Glutamatergic neuron (in vitro differentiated cells): Measurements from ENCODE around the gene CFC1. TPM values are rescaled to one million over a fixed set of nuclear protein-coding genes. Genes with fewer than 3 reads are reported as not detected.
"Not testable (repeated sequence)": the region's sequence is repeated elsewhere in the genome, so short reads cannot be mapped to it uniquely, and the experiment has no call there.

ENCODE experiments used
- DNase-seq: peaks from one replicate; pipeline ENCODE4 v3.0.0; 2022
- H3K27ac Mint-ChIP-seq: one replicate; pipeline ENCODE4 v1.8.0; 2020; ENCODE audit warnings: mild to moderate bottlenecking, mixed read lengths, inconsistent platforms; ENCODE audit not compliant: unreplicated experiment
- H3K27me3 Mint-ChIP-seq: one replicate; pipeline ENCODE4 v1.8.0; 2020; ENCODE audit warnings: mild to moderate bottlenecking, moderate library complexity, mixed read lengths, inconsistent platforms; ENCODE audit not compliant: unreplicated experiment
- H3K36me3 Mint-ChIP-seq: one replicate; pipeline ENCODE4 v1.8.0; 2020; ENCODE audit warnings: mild to moderate bottlenecking, mixed read lengths, inconsistent platforms; ENCODE audit not compliant: unreplicated experiment
- H3K4me1 Mint-ChIP-seq: one replicate; pipeline ENCODE4 v1.8.0; 2020; ENCODE audit warnings: mild to moderate bottlenecking, low read depth, mixed read lengths, inconsistent platforms; ENCODE audit not compliant: unreplicated experiment
- H3K4me3 Mint-ChIP-seq: one replicate; pipeline ENCODE4 v1.8.0; 2020; ENCODE audit warnings: mild to moderate bottlenecking, mixed read lengths, inconsistent platforms; ENCODE audit not compliant: unreplicated experiment
- H3K9me3 Mint-ChIP-seq: one replicate; pipeline ENCODE4 v1.8.0; 2020; ENCODE audit warnings: mild to moderate bottlenecking, moderate library complexity, mixed read lengths, inconsistent platforms; ENCODE audit not compliant: unreplicated experiment
- total RNA-seq: library from RNA; stranded (reverse); fragmentation: NEBNext Ultra II Directional; extraction: Animal tissue kit (Norgen Biotek cat#: 25700); gene quantifications from one replicate; pipeline ENCODE4 v1.2.1, GENCODE V29; 2021; ENCODE audit not compliant: unreplicated experiment

Gene CFC1
- total RNA-seq, 1 donor from 2014 or later = 1.8 TPM

- not testable (repeated sequence) for H3K36me3 Mint-ChIP-seq, H3K9me3 Mint-ChIP-seq, DNase-seq, H3K4me3 Mint-ChIP-seq, H3K27ac Mint-ChIP-seq, H3K4me1 Mint-ChIP-seq, H3K27me3 Mint-ChIP-seq
Measured at GRCh38 chr2:130597994-130598393, 1.4 kb downstream of the CFC1 start.

DNA sequence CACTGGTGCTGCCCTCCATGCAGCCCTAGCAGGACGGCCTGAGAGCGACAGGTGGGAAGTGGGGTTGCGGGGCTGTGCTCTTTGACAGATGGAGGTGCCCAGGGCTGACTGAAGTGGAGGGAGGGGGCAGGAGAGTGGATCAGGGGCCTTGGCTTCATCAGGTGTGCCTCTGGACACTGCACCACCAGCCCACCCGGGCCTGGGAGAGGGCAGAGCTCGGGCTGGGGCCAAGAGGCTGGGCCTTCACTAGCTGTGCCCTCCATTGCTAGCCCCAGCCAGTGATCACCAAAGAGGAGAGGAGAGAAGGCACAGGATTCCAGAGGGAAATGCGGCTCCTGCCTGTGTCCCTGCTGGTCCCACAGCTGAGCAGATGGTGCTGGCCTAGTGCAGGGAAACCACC lies 2.6 kb downstream of the CFC1 start:
- H3K27ac Mint-ChIP-seq, H3K9me3 Mint-ChIP-seq, H3K36me3 Mint-ChIP-seq, H3K27me3 Mint-ChIP-seq, H3K4me3 Mint-ChIP-seq, H3K4me1 Mint-ChIP-seq: not testable (repeated sequence)
- DNase-seq = peak; percentile 24

GRCh38 chr2:130594011-130594410 lies 5.4 kb downstream of the CFC1 start:
- not testable (repeated sequence) for H3K4me3 Mint-ChIP-seq, H3K27me3 Mint-ChIP-seq, H3K27ac Mint-ChIP-seq, H3K36me3 Mint-ChIP-seq, H3K9me3 Mint-ChIP-seq, H3K4me1 Mint-ChIP-seq, DNase-seq

DNA sequence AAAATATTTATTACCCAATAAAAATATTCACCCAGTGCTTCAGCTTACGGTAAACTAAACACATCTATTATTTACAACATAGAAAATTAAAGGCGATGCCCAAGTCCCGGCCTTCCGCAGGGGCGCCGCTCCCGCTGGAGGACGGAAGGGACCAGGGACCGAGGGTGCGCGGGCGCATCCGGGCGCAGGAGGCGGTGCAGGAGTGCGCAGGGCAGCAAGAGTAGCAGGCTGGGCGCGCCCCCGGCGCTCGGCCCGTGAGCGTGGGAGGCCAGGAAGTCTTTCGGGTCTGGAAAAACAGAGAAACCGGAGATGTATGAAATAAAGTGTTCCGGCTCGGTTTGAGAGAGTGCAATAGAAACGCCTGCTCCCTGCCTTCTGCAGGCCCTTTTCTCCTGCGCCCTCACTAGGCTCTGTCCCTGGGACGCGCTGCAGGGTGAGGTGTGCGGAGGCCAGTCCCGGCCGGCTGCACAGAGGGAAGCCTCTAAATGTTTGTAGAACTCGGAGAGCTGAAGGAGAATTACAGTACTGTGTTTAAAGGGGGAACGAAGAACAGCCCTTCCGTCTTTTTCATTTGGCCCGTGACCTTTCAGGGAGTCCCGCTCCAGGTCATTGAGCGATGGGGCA lies 6.5 kb downstream of the CFC1 start:
- not testable (repeated sequence) for H3K4me3 Mint-ChIP-seq, H3K27ac Mint-ChIP-seq, H3K36me3 Mint-ChIP-seq, DNase-seq, H3K27me3 Mint-ChIP-seq, H3K9me3 Mint-ChIP-seq, H3K4me1 Mint-ChIP-seq

DNA sequence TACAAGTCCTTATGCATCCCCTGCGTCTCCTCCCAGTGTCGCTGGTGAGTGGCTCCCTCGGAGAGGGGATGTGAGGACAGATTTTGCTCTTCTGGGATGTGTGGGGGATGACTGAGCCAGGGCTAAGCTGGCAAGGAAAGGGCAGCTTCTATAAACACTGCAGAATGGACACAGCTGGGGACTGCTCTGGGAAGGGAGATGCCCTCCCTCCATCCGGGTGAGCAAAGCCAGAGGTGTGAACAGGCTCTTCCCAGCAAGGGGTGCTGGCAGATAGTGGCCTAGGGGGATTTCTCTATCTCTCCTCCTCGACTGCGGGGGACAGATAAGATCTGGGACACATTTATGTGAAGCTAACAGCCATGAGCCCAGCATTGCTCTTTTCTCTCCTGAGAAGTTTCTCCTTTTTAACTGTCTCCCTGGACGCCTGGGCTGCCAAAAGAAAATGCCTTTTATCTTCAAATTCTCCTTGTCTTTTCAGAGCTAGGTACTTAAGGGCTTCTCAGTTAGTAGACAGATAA lies 8.5 kb downstream of the CFC1 start:
- not testable (repeated sequence) for H3K9me3 Mint-ChIP-seq, H3K36me3 Mint-ChIP-seq, H3K4me1 Mint-ChIP-seq, DNase-seq, H3K4me3 Mint-ChIP-seq, H3K27ac Mint-ChIP-seq, H3K27me3 Mint-ChIP-seq

DNA sequence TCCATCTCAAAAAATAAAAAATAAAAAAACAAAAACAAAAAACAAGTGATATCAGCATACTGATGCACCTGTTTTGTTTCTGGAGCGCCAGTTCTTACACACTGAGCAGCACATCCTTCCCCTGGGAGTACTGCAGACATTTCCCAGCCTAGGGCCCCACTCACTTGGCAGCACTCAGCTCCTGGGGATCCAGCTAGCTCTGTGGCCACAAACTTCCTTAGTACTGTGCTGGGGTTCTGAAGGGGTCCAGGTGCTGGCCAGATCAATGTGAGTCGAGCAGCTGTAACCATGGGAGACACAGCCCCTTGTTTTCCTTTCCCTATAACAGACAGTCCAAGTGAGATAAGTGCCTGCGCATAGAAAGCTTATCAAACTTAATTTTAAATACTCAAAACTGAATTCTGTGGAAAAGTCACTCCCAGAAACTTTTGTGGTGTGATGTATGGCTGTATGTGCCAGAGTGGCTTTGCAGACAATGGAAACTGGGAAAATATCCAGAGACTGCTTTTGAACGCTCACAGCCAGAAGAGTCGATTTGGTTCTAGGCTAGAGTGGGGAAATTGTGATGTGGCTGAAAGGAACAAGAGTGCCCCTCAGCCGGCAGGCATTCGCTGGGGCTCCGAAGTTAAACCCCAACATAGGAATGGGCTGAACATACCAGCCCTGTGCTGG lies 9.1 kb downstream of the CFC1 start:
- H3K4me3 Mint-ChIP-seq, H3K36me3 Mint-ChIP-seq, H3K4me1 Mint-ChIP-seq, H3K27ac Mint-ChIP-seq, DNase-seq, H3K27me3 Mint-ChIP-seq, H3K9me3 Mint-ChIP-seq: not testable (repeated sequence)

GRCh38 chr2:130588688-130589458 lies 10.5 kb downstream of the CFC1 start:
- not testable (repeated sequence) for DNase-seq, H3K9me3 Mint-ChIP-seq, H3K4me1 Mint-ChIP-seq, H3K27me3 Mint-ChIP-seq, H3K36me3 Mint-ChIP-seq, H3K27ac Mint-ChIP-seq, H3K4me3 Mint-ChIP-seq

GRCh38 chr2:130584726-130585125 lies 14.6 kb downstream of the CFC1 start:
- not testable (repeated sequence) for H3K4me1 Mint-ChIP-seq, H3K36me3 Mint-ChIP-seq, H3K9me3 Mint-ChIP-seq, DNase-seq, H3K27me3 Mint-ChIP-seq, H3K27ac Mint-ChIP-seq, H3K4me3 Mint-ChIP-seq

DNA sequence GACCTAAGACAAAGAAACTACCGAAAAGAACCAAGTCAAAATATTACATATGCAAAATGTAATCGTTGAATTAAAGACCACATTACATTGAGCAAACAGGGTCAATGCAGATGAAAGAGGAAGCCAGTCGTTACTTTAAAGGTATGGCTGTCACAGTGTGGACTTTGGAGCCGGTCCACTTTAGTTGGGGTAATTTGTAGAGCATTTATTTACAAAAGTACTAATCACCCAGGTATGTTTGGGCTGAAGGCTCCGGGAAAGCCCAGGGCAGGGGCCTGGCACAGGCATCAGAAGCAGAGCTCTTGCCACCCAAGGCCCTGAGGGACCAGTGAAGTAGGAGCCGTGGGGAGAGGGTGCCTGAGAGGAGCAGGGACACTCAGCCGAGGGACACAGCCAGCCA lies 15.8 kb downstream of the CFC1 start:
- H3K4me3 Mint-ChIP-seq, H3K36me3 Mint-ChIP-seq, H3K27ac Mint-ChIP-seq, DNase-seq, H3K9me3 Mint-ChIP-seq, H3K27me3 Mint-ChIP-seq, H3K4me1 Mint-ChIP-seq: not testable (repeated sequence)

GRCh38 chr2:130582970-130583369 lies 16.4 kb downstream of the CFC1 start:
- H3K9me3 Mint-ChIP-seq, DNase-seq, H3K4me1 Mint-ChIP-seq, H3K4me3 Mint-ChIP-seq, H3K27me3 Mint-ChIP-seq, H3K27ac Mint-ChIP-seq, H3K36me3 Mint-ChIP-seq: not testable (repeated sequence)

DNA sequence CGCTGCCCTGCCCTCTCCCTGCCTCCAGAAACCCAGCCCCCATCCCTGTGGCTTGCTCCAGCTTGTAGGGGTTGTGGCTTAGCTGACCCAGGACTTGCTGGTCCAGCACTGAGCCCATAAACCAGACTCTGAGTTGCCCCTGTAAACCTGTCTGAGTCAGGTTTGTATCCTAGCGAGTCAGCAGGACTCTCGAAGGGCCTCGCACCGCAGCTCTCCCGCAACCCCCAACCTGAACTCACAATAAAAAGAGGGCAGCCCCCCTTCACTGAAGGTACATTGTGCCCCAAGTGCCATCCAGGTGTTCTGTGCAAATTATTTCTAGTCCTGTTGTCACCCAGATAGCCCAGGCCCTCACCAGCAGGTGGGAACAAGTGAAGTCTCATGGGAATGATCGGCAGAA lies 17.9 kb downstream of the CFC1 start:
- DNase-seq, H3K9me3 Mint-ChIP-seq, H3K27ac Mint-ChIP-seq, H3K36me3 Mint-ChIP-seq, H3K27me3 Mint-ChIP-seq, H3K4me1 Mint-ChIP-seq, H3K4me3 Mint-ChIP-seq: not testable (repeated sequence)

DNA sequence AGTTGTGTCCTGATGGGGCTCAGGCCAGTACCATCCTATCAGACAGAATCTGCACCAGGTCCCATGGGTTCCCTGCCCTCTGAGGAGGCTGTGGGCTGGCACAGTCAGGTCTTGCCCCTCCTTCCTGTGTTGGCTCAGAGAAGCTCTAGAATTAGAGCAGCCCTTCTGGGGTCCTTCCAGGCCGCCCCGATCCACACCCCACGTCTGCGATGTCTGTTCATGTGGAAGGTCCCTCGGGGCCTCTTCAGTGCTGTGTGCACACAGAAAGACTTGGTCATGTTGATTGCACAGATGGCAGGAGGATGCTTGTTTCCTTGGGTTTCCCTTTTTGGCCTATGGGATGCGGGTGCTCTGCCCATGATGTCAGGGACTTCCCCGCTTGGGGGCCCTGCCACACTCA lies 20.3 kb downstream of the CFC1 start:
- not testable (repeated sequence) for H3K9me3 Mint-ChIP-seq, H3K27me3 Mint-ChIP-seq, H3K4me1 Mint-ChIP-seq, H3K36me3 Mint-ChIP-seq, H3K4me3 Mint-ChIP-seq, DNase-seq, H3K27ac Mint-ChIP-seq
